Breast epithelium (tissue), 3 donors: Measurements from ENCODE around the gene CTIF.

Source experiments
- CTCF ChIP-seq, 3 donors: fragments of 450-650 bp; IDR thresholded peaks; one replicate each; pipeline ENCODE4 v1.5.1; 2016 to 2017; ENCODE audit warnings: antibody characterized with exemption in 3 of 3, mild to moderate bottlenecking in 3 of 3, moderate library complexity in 3 of 3
- POLR2A ChIP-seq: fragments of 450-650 bp; IDR thresholded peaks from one replicate; pipeline ENCODE4 v1.6.1; 2016; ENCODE audit warnings: antibody characterized with exemption, mild to moderate bottlenecking, moderate library complexity
- POLR2AphosphoS5 ChIP-seq, 3 donors: sonication (generic); formaldehyde crosslinking; IDR thresholded peaks; one replicate each; pipeline ENCODE4 v1.6.1; 2017; ENCODE audit warnings: antibody characterized with exemption in 3 of 3

- TF ChIP-seq CTCF (IDR thresholded peaks at IDR 0.05), result no peak
- TF ChIP-seq POLR2AphosphoS5 (IDR thresholded peaks at IDR 0.05), result no peak
- no peak for TF ChIP-seq POLR2A
Observed at GRCh38 chr18:48852794-48853193, 314.0 kb downstream of the CTIF start.
